Measurements from ENCODE around the gene GEMIN4. TPM values are rescaled to one million over a fixed set of nuclear protein-coding genes. Genes with fewer than 3 reads are reported as not detected.

GEMIN4 gene
- polyA plus RNA-seq, 2 of the 4 experiments (the other 2 are of a cell fraction), result 36.1 to 47.6 TPM

GRCh38 chr17:725084-725483 is 27.0 kb downstream of the GEMIN4 start:
- no peaks in the 10 kb centered on the region for H3K9me3 ChIP-seq
- FAIRE-seq (no peak), ATAC-seq (no peak), DNase-seq (ENCODE audit: low read depth in 1 of 2, low spot score in 1 of 2) (no peak)
- no peaks in the 10 kb centered on the region for H3K4me1 ChIP-seq
- CTCF ChIA-PET, result interaction anchor here (1.6 kb wide), 1 partner anchor 10 kb away, joined by 4 read pairs; the partner anchor contains the start of gene VPS53
- H3K27ac ChIP-seq, result no peak overlapping the region
- POLR2A ChIA-PET, result interaction anchor here (0.7 kb wide), 1 partner anchor 334 kb away, joined by 3 read pairs; no protein-coding TSS in a partner anchor
- 96% methylated on average over 14 of the region's 14 CpGs for WGBS (ENCODE audit: missing lambda C conversion rate)
- TF ChIP-seq HMGXB4 (CRISPR knock-in tag; IDR thresholded peaks at IDR 0.05; ENCODE audit: borderline replicate concordance) (no peak), CEBPB (IDR thresholded peaks at IDR 0.05) (no peak), FOSB (CRISPR knock-in tag; IDR thresholded peaks at IDR 0.05) (no peak), HDAC2 (IDR thresholded peaks at IDR 0.05) (no peak), HOXB5 (CRISPR knock-in tag; IDR thresholded peaks at IDR 0.05) (no peak), EHF (CRISPR knock-in tag; IDR thresholded peaks at IDR 0.05) (no peak), SMC3 (IDR thresholded peaks at IDR 0.05) (no peak), FOSL2 (IDR thresholded peaks at IDR 0.05) (no peak), FOSL2 (CRISPR knock-in tag; IDR thresholded peaks at IDR 0.05) (no peak), JUNB (IDR thresholded peaks at IDR 0.05) (no peak), CTCF (IDR thresholded peaks at IDR 0.05) (no peak)
- TF ChIP-seq, protein P1, sequence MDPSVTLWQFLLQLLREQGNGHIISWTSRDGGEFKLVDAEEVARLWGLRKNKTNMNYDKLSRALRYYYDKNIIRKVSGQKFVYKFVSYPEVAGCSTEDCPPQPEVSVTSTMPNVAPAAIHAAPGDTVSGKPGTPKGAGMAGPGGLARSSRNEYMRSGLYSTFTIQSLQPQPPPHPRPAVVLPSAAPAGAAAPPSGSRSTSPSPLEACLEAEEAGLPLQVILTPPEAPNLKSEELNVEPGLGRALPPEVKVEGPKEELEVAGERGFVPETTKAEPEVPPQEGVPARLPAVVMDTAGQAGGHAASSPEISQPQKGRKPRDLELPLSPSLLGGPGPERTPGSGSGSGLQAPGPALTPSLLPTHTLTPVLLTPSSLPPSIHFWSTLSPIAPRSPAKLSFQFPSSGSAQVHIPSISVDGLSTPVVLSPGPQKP (IDR thresholded peaks at IDR 0.05; ENCODE audit: low read depth, low read length), result no peak
- TF ChIP-seq, protein P2, sequence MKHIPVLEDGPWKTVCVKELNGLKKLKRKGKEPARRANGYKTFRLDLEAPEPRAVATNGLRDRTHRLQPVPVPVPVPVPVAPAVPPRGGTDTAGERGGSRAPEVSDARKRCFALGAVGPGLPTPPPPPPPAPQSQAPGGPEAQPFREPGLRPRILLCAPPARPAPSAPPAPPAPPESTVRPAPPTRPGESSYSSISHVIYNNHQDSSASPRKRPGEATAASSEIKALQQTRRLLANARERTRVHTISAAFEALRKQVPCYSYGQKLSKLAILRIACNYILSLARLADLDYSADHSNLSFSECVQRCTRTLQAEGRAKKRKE (CRISPR knock-in tag; IDR thresholded peaks at IDR 0.05; ENCODE audit: low read depth), result no peak
- TF ChIP-seq, protein P3, sequence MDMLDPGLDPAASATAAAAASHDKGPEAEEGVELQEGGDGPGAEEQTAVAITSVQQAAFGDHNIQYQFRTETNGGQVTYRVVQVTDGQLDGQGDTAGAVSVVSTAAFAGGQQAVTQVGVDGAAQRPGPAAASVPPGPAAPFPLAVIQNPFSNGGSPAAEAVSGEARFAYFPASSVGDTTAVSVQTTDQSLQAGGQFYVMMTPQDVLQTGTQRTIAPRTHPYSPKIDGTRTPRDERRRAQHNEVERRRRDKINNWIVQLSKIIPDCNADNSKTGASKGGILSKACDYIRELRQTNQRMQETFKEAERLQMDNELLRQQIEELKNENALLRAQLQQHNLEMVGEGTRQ (IDR thresholded peaks at IDR 0.05), result no peak
- no peak overlapping the region for H3K4me2 ChIP-seq
- H3K4me3 ChIP-seq, result no peak overlapping the region

- ATAC-seq, result peak; percentile 62 to 63
- CTCF ChIA-PET, result interaction anchor here (1.0 to 1.9 kb wide), 6 partner anchors 12 to 275 kb away, joined by 3 to 8 read pairs (median 4); partner anchors contain the start of genes GEMIN4 and TIMM22
- no peak for FAIRE-seq
Observed at GRCh38 chr17:721540-721937, 30.5 kb downstream of the GEMIN4 start.

More at GRCh38 chr17:721540-721937, 30.5 kb downstream of the GEMIN4 start:
- no peak for DNase-seq (ENCODE audit: low read depth in 1 of 2, low spot score in 1 of 2)
- H3K27ac ChIP-seq, result no peak overlapping the region
- peaks cover 8% of the 10 kb centered on the region for H3K4me1 ChIP-seq
- no peaks in the 10 kb centered on the region for H3K9me3 ChIP-seq
- H3K4me3 ChIP-seq, result no peak overlapping the region
- no peak overlapping the region for H3K4me2 ChIP-seq
- WGBS (ENCODE audit: missing lambda C conversion rate), result 86% methylated on average over 5 of the region's 5 CpGs
- TF ChIP-seq TFCP2L1 (CRISPR knock-in tag; IDR thresholded peaks at IDR 0.05), result no peak
- no peak for TF ChIP-seq POLR2A (IDR thresholded peaks at IDR 0.05; ENCODE audit: low read length)
- TF ChIP-seq ZNF302 (CRISPR knock-in tag; IDR thresholded peaks at IDR 0.05), result no peak
- no peak for TF ChIP-seq PHF8 (IDR thresholded peaks at IDR 0.05; ENCODE audit: borderline replicate concordance, low read depth)
- no peak for TF ChIP-seq NFE2L2 (conservative IDR thresholded peaks at IDR 0.05; ENCODE audit: low read length)
- TF ChIP-seq HMGXB4 (CRISPR knock-in tag; IDR thresholded peaks at IDR 0.05; ENCODE audit: borderline replicate concordance), result no peak
- TF ChIP-seq TP53 (CRISPR knock-in tag; IDR thresholded peaks at IDR 0.05), result no peak
- no peak for TF ChIP-seq RFX5 (IDR thresholded peaks at IDR 0.05)
- TF ChIP-seq SMC3 (IDR thresholded peaks at IDR 0.05), result no peak
- TF ChIP-seq, protein P1 (IDR thresholded peaks at IDR 0.05; ENCODE audit: low read depth, low read length), result no peak
- TF ChIP-seq HOXA7 (CRISPR knock-in tag; IDR thresholded peaks at IDR 0.05), result no peak
- TF ChIP-seq CHD2 (IDR thresholded peaks at IDR 0.05; ENCODE audit: low read length, partially characterized antibody), result no peak
- TF ChIP-seq EHF (CRISPR knock-in tag; IDR thresholded peaks at IDR 0.05), result no peak
- POLR2A ChIA-PET, result interaction anchor here (0.5 to 0.8 kb wide), 2 partner anchors 9 to 259 kb away, joined by 3 read pairs; no protein-coding TSS in a partner anchor
